Stimulated activated effector memory CD8-positive, alpha-beta T cell treated with anti-CD3 and anti-CD28 coated beads, Interleukin-12 subunit alpha, Interleukin-12 subunit beta, amount 100 ng/mL, for 72 hours (primary cell): Measurements from ENCODE around the gene NDFIP2.

Experiments used
- ATAC-seq: fragments of 150-1000 bp; cut with Tn5 transposase; 2 replicates; pipeline ENCODE4 v1.10.0; 2021
- DNase-seq, 2 donors: peaks; one replicate each; pipeline ENCODE4 v3.0.0; 2021 to 2022; ENCODE audit warnings: low spot score in 2 of 2
- H3K27ac Mint-ChIP-seq: one replicate; pipeline ENCODE4 v1.8.0; 2022; ENCODE audit warnings: mild to moderate bottlenecking, mixed read lengths
- H3K36me3 Mint-ChIP-seq: one replicate; pipeline ENCODE4 v1.8.0; 2022; ENCODE audit warnings: mild to moderate bottlenecking, mixed read lengths
- H3K4me1 Mint-ChIP-seq: one replicate; pipeline ENCODE4 v1.8.0; 2022; ENCODE audit warnings: mixed read lengths
- H3K4me3 Mint-ChIP-seq: one replicate; pipeline ENCODE4 v1.8.0; 2022; ENCODE audit warnings: mild to moderate bottlenecking, mixed read lengths
- H3K9me3 Mint-ChIP-seq: one replicate; pipeline ENCODE4 v1.8.0; 2022; ENCODE audit warnings: mixed read lengths

NDFIP2 gene

DNA sequence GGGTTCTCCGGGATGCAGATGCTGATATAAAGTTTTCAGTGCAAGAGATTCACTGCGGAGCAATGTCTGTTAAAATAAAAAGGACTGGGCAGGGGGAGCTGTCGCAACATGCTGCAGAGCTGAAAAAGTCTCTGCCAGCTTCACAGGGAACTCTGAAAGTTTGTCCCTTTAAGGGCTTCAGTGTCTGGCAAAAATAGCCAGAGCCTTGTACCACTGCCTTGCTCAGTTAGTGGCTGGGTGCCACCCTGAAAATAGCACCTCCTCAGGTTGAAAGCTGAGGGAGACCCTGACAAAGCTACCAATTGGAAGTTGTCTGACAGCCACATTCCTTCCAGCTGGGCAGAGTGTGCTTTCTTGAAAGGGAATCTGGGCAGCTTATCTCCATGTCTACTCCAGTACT is 3.0 kb upstream of the NDFIP2 start:
- no peak overlapping the region for H3K4me3 Mint-ChIP-seq
- peaks cover 28% of the 10 kb centered on the region for H3K36me3 Mint-ChIP-seq
- H3K4me1 Mint-ChIP-seq = peaks cover 36% of the 10 kb centered on the region
- DNase-seq = no peak
- no peak overlapping the region for H3K27ac Mint-ChIP-seq
- no peaks in the 10 kb centered on the region for H3K9me3 Mint-ChIP-seq
- no peak for ATAC-seq

DNA sequence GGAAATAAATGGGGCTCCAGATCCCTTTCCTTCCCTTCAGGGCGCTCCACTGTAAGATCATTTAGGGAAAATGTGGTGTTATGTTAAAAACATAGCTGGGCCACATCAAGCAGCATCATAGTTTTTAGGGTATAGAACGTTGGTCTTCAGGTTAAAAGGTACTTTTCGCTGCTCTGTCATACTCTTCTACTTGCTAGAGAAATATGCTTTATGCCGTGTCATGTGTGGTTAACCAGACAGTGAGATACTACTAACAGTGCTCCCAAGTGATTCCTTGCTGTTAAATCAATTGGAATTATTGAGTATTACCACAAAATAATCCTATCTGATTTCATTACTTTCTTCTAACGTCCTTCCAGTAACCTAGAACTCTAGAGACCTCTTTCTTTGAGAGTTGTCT is 1.1 kb upstream of the NDFIP2 start:
- no peaks in the 10 kb centered on the region for H3K9me3 Mint-ChIP-seq
- peaks cover 46% of the 10 kb centered on the region for H3K4me1 Mint-ChIP-seq
- H3K27ac Mint-ChIP-seq = peak overlapping the region; percentile 97
- DNase-seq (no peak), ATAC-seq (peak; percentile 34)
- H3K36me3 Mint-ChIP-seq = peaks cover 43% of the 10 kb centered on the region
- H3K4me3 Mint-ChIP-seq = peak overlapping the region; percentile 81

DNA sequence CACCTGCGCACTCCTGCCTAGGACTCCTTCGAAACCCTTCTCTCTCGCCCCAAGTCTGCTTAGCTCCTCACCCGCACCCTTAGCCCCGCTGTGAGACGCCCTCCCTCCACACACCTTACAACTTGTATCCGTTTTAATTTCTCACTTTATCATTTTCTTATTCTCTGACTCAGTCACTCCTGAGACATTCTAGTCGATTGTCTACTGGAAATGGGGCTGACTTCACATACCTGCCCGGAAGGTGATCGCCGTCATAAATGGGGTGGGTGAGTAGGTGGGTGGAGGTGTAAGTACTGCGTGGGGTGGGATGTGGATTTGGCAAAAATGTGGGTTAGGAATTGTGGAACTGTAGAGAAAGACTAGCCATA is 714 bp downstream of the NDFIP2 start:
- peak; percentile 85 for ATAC-seq
- H3K27ac Mint-ChIP-seq = peak overlapping the region; percentile 97
- H3K4me1 Mint-ChIP-seq = peaks cover 58% of the 10 kb centered on the region
- no peaks in the 10 kb centered on the region for H3K9me3 Mint-ChIP-seq
- H3K36me3 Mint-ChIP-seq = peaks cover 60% of the 10 kb centered on the region
- DNase-seq = peak; percentile 47 to 91
- peak overlapping the region; percentile 81 for H3K4me3 Mint-ChIP-seq

DNA sequence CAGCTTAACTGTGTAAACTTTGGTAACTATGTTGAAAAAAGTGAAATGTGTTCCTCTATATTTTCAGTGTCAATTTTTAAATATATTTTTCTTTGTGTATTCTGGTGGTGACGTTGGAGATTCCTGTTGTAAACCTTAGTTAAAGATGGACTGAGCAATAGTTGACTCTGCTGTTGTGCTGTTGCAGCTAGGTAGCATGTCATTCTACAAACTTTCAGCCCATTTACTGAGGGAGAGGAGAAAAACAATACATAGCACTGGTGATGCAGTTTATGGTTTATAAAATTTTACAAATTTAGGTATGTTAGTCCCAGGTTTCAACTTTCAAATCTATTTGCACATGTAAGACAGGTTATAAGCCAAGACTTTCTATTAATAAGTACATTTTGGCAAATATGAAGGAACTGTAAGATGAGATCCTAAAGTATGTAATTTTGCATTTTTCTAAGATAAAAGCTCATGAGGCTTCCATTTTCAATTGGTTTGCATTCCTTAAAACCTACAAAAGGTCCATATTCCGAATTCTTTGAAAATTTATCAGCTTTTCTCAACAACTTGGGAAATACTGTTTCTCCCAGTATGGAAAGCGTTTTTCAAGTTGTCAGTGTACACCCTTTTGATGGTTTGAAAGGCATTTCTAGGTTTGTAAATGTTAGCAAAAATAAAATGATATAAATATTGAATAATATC is 1.5 kb downstream of the NDFIP2 start:
- H3K4me1 Mint-ChIP-seq = peaks cover 65% of the 10 kb centered on the region
- DNase-seq (no peak), ATAC-seq (no peak)
- no peaks in the 10 kb centered on the region for H3K9me3 Mint-ChIP-seq
- peak overlapping the region; percentile 97 for H3K27ac Mint-ChIP-seq
- H3K36me3 Mint-ChIP-seq = peaks cover 67% of the 10 kb centered on the region
- peak overlapping the region; percentile 81 for H3K4me3 Mint-ChIP-seq

DNA sequence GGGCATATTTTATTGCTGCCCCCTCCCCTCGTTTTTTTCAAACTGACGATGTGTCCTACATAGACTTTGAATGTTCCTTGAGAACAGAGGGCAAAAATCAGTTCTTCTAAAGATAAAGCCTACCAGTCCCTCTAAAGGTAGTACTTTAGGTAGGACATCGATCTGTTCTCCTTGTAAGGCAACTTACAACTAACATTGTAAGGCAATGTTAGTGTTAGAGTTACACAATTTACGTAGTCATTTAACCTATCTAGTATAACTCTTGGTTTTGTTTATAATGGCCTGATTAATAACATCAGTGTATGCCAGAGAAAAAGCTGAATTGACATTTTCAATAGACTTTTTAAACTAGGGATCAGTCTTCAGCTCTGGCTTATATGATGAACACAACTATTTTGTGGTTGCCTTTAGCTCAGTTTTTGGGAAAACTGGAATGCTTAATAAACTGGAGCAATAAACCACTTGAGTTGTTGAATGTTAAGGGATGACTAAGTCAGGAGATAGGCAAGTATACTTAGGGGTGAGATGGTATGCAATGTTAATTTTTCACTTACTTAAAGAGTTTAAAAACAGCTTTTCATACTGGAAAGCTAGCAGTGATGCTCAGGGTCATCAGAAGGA is 2.2 kb downstream of the NDFIP2 start:
- no peaks in the 10 kb centered on the region for H3K9me3 Mint-ChIP-seq
- H3K27ac Mint-ChIP-seq = peak overlapping the region; percentile 97
- peaks cover 74% of the 10 kb centered on the region for H3K36me3 Mint-ChIP-seq
- H3K4me1 Mint-ChIP-seq = peaks cover 71% of the 10 kb centered on the region
- H3K4me3 Mint-ChIP-seq = peak overlapping the region; percentile 81
- DNase-seq (no peak), ATAC-seq (no peak)

DNA sequence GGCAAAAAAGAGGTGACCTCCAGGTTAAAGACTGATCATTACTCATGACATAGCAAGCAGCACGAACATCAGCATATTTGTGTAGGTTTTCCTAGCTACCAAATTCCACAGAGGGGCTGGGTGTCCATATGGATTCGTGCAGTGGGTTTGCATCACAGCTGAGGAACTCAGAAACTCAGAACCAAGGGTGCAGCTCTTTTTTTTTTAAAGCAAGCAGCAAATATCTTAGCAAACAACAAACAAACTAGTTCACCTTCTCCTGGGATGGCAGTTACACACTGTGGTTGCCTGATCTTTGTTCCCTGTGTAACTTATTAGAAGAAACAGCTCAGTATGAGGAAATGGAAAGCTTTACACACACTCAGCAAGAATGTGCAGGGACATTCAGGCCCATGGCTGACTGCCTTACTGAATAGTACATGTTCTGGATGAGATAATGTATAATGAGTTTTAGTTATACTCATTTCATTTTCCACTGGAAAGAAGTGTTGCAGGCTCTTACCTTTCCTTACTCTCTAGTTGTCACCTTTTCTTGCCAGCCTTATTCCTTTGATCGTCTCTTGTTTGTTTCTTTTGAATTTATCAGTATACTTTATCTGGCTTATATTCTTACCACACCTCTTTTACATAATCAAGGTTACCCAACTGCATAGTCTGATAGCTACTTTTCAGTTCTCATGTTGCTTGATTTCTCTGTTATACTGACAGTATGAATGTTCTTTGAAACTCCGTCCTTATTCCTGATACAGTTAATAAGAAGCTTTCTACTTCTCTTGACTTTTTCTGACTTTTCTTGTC is 4.3 kb downstream of the NDFIP2 start:
- ATAC-seq (no peak), DNase-seq (no peak)
- Mint-ChIP-seq H3K4me1 (peaks cover 67% of the 10 kb centered on the region), H3K27ac (peak overlapping the region; percentile 27), H3K4me3 (peak overlapping the region; percentile 81), H3K9me3 (peaks cover 6% of the 10 kb centered on the region), H3K36me3 (peaks cover 82% of the 10 kb centered on the region)

DNA sequence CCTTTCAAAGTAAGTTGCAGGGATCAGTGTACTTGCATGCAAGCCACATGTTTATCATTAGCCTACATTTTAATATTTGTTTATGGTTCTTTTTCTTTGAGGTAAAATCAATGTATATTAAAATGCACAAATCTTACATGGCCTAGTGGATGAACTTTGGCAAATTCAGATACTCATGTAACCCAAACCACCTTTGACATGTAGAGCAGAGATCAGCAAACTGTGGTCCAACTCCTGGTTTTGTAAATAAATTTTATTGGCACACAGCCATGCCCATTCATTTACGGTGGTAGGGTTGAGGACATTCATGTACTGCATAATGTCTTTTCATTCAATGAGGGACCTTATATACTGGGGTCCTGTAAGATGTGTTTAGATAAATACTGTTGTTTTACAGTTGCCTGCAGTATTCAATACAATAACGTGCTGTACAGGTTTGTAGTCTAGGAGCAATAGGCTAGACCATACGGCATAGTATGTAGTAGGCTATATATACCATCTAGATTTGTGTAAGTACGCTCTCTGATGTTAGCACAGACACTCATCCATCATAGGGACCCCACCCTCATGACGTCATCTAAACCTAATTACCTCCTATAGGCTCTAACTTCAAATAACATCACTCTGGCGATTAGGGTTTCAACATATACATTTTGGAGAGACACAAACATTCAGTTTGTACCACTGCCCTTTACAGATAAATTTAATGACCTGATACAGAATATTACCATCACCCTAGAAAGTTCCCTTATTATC is 5.7 kb downstream of the NDFIP2 start:
- DNase-seq = no peak
- Mint-ChIP-seq H3K36me3 (peaks cover 68% of the 10 kb centered on the region), H3K27ac (peak overlapping the region; percentile 85), H3K4me1 (peaks cover 65% of the 10 kb centered on the region), H3K4me3 (peak overlapping the region; percentile 81), H3K9me3 (peaks cover 6% of the 10 kb centered on the region)
- ATAC-seq = no peak

DNA sequence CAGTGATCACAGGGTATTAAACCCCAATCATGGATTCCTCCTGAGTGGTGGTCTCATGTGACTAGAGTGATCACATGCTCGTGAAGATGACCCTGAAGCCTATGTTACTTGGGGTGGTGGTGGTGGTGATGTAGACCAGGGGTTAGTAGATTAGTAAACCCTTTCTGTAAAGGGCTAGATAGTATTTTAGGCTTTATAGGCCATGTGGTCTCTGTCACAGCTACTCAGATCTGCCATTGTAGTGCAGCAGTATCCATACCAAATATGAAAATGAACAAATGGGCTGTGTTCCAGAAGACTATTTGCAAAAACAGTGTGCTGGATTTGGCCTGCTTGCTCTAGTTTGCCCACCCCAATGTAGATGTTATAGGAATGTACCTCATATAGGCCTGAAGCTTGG is 9.4 kb downstream of the NDFIP2 start:
- peaks cover 6% of the 10 kb centered on the region for H3K9me3 Mint-ChIP-seq
- ATAC-seq (no peak), DNase-seq (no peak)
- peaks cover 39% of the 10 kb centered on the region for H3K36me3 Mint-ChIP-seq
- no peak overlapping the region for H3K4me3 Mint-ChIP-seq
- no peak overlapping the region for H3K27ac Mint-ChIP-seq
- peaks cover 72% of the 10 kb centered on the region for H3K4me1 Mint-ChIP-seq

DNA sequence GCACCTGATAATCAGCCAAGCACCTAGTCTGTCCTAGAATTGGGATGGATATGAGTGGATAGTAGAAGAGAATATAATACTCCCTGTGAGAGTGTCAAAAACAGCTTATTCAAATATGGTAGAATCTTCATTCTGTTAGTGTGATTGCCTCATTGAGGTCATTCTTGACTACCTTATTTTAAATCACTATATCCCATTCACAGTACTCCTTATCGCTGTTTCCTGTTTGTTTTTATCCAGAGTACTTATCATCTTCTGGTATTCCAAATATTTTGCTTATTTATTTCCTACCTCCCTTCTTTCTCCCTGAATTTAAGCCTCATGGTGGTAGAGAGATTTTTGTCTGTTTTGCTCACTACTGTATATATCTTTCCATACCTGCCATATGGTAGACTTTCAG is 9.9 kb downstream of the NDFIP2 start:
- peaks cover 6% of the 10 kb centered on the region for H3K9me3 Mint-ChIP-seq
- H3K4me1 Mint-ChIP-seq = peaks cover 72% of the 10 kb centered on the region
- no peak overlapping the region for H3K4me3 Mint-ChIP-seq
- DNase-seq = no peak
- H3K27ac Mint-ChIP-seq = no peak overlapping the region
- peaks cover 39% of the 10 kb centered on the region for H3K36me3 Mint-ChIP-seq
- ATAC-seq = no peak

DNA sequence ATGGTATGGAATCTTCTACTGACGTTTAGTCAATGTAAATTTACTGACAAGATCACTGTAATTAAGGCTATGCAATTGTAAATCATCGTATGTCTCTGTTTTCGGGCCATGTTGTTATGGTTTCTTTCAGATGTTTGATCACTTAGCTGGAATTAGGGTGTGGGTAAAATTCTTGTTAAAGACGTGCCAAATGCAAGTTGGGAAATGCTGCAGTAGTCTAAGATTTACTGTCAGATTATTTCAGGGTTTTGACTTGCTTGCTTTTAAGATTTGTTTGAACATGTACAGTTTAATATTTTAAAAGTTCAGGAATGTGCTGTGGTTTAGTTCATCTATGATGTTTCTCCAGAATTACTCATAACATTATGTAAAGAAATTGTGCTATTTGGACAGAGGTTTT is 10.8 kb downstream of the NDFIP2 start:
- Mint-ChIP-seq H3K9me3 (peaks cover 6% of the 10 kb centered on the region), H3K4me3 (no peak overlapping the region), H3K36me3 (peaks cover 31% of the 10 kb centered on the region), H3K4me1 (peaks cover 70% of the 10 kb centered on the region), H3K27ac (no peak overlapping the region)
- no peak for DNase-seq
- no peak for ATAC-seq

DNA sequence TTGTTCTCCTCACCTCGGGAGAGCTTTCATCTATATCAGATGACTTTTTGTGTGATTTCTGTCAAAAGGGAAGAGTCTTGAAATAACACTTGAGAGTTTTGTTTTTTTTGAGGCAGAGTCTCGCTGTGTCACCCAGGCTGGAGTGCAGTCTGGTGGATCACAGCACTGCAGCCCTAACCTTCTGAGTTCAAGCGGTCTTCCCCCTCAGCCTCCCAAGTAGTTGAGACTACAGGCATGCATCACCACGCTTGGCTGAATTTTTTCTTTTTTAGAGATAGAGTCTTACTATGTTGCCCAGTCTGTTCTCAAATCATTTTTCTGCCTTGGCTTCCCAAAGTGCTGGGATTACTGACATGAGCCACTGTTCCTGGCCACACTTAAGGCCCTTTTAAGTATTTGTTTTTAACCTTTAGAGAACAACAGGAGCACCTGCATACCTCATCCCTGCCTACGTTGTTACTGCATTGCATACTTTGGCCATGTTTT is 11.4 kb downstream of the NDFIP2 start:
- Mint-ChIP-seq H3K9me3 (peaks cover 6% of the 10 kb centered on the region), H3K27ac (no peak overlapping the region), H3K4me1 (peaks cover 65% of the 10 kb centered on the region), H3K4me3 (no peak overlapping the region), H3K36me3 (peaks cover 24% of the 10 kb centered on the region)
- ATAC-seq (peak; percentile 45), DNase-seq (no peak)

DNA sequence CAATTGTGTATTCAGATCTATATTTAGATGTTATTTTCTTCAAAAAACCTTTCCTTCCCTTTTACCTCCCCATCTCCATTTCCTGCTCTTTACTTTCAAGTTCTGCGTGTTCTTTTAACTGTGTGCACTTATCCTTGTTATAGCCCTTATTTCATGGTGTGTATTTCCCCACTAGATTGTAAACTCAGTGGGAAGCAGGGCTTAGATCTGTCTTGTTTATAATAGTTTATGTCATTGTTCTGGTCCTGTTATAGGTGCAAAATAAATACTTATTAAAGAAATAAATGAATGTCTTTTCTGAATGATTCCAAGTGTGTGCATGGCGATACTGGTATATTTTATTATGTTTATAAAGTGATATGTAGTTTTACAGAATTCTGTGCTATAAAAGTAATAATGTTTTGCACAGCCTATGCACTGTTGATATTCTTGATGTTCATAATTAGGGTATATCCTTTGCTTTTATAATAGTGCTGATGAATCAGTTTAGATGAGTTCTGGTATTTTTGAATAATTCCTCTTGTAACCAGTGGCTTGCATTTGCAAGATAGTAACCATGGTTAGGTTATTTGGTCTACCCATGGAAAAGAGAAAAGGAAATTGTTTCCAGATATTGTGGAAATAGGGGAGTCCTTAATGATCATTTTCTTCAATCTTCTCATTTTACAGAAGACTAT is 12.1 kb downstream of the NDFIP2 start:
- DNase-seq (no peak), ATAC-seq (no peak)
- H3K36me3 Mint-ChIP-seq = peaks cover 17% of the 10 kb centered on the region
- H3K9me3 Mint-ChIP-seq = peaks cover 6% of the 10 kb centered on the region
- H3K27ac Mint-ChIP-seq = no peak overlapping the region
- H3K4me1 Mint-ChIP-seq = peaks cover 65% of the 10 kb centered on the region
- no peak overlapping the region for H3K4me3 Mint-ChIP-seq

DNA sequence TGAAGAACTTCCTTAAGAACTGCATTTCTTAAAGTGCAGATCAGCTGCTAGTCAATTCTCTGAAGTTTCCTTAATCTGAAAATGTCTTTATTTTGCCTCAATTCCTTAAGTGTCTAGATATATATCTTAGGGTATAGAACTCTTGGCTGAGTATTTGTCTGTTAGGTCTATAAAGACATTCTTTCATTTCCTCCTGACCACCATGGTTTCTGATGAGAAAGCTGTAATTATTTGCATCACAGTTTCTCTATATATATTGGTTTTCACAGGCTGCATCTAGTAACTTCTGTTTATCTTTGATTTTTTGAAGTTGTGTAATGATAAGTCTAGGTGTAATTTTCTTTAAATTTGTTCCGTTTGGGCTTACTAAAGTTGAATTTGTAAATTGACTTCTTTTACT is 15.2 kb downstream of the NDFIP2 start:
- no peak for DNase-seq
- Mint-ChIP-seq H3K36me3 (peaks cover 13% of the 10 kb centered on the region), H3K9me3 (peaks cover 4% of the 10 kb centered on the region), H3K4me1 (peaks cover 60% of the 10 kb centered on the region), H3K4me3 (no peak overlapping the region), H3K27ac (no peak overlapping the region)
- no peak for ATAC-seq

DNA sequence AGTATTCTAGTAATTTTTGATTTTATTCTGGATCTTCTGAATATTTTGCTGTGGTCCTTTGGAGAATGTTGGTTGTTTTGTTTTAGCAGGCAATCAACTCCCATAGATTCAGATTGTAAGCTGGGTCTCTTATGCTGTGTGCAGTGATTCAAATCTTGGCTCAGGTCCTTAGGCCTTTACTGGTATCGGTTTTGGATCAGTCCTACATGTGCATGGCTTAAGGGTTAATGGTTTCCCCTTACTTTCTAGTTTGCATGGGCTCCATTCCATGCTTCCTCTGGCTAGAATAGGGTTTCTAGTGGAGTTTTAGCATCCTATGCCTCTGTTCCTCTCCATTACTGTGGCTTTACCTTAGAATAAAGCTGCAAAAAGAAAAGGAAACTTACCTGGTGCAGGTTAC is 16.1 kb downstream of the NDFIP2 start:
- Mint-ChIP-seq H3K4me1 (peaks cover 63% of the 10 kb centered on the region), H3K27ac (no peak overlapping the region), H3K36me3 (peaks cover 13% of the 10 kb centered on the region), H3K9me3 (peaks cover 6% of the 10 kb centered on the region), H3K4me3 (no peak overlapping the region)
- DNase-seq (no peak), ATAC-seq (no peak)

DNA sequence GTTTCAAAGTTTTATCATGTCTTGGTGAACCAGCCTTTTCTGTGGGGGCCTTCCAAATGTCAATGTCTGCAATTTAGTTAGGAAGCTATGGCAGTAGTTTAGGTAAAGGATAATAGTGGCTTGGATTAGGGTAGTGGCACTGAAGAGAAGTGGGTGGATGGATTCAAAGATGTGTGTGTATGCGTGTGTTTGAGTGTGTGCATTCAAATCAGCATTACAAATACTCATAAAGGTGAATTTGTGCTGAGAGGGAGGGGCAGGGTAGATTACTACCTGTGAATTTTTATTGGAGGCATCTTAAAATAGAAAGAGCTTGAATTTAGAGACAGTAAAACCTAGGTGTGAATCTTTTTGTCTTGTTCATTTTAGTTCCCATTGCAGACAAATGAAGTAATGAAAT is 16.9 kb downstream of the NDFIP2 start:
- no peak for DNase-seq
- Mint-ChIP-seq H3K4me3 (no peak overlapping the region), H3K27ac (no peak overlapping the region), H3K9me3 (peaks cover 6% of the 10 kb centered on the region), H3K36me3 (peaks cover 13% of the 10 kb centered on the region), H3K4me1 (peaks cover 63% of the 10 kb centered on the region)
- ATAC-seq = no peak
